SK-N-SH treated with all-trans-retinoic acid at 6 μM for 48 hours (cell line): Measurements from ENCODE around the gene SP9.

ENCODE experiments used
- BACH2 ChIP-seq: fragments of 250-450 bp; sonication (Bioruptor Pico); IDR thresholded peaks from 2 replicates; pipeline ENCODE4 v1.9.0; 2021; ENCODE audit warnings: mild to moderate bottlenecking, borderline replicate concordance
- CREB5 ChIP-seq: fragments of 250-450 bp; sonication (Bioruptor Pico); IDR thresholded peaks from 2 replicates; pipeline ENCODE4 v1.5.1; 2020; ENCODE audit warnings: low read depth, mild to moderate bottlenecking, moderate library complexity
- ESRRG ChIP-seq: fragments of 250-450 bp; sonication (Bioruptor Pico); IDR thresholded peaks from 2 replicates; pipeline ENCODE4 v1.6.1; 2021; ENCODE audit warnings: mild to moderate bottlenecking
- PATZ1 ChIP-seq: fragments of 250-450 bp; sonication (Bioruptor Pico); IDR thresholded peaks from 2 replicates; pipeline ENCODE4 v1.8.0; 2020; ENCODE audit warnings: mild to moderate bottlenecking, moderate library complexity, borderline replicate concordance
- POU6F1 ChIP-seq: fragments of 250-450 bp; sonication (Bioruptor Pico); IDR thresholded peaks from 2 replicates; pipeline ENCODE4 v1.8.0; 2021; ENCODE audit warnings: low read depth, mild to moderate bottlenecking, moderate library complexity, borderline replicate concordance
- RARB ChIP-seq: fragments of 250-450 bp; sonication (Bioruptor Pico); IDR thresholded peaks from 2 replicates; pipeline ENCODE4 v1.8.0; 2021; ENCODE audit warnings: mild to moderate bottlenecking, moderate library complexity
- ZFP3 ChIP-seq: fragments of 250-450 bp; sonication (Bioruptor Pico); IDR thresholded peaks from 2 replicates; pipeline ENCODE4 v1.5.0; 2020; ENCODE audit warnings: mild to moderate bottlenecking, moderate library complexity
- ZFP30 ChIP-seq: fragments of 450-650 bp; formaldehyde crosslinking; IDR thresholded peaks from 2 replicates; pipeline ENCODE4 v1.5.0; 2022; ENCODE audit warnings: mild to moderate bottlenecking, moderate library complexity

- TF ChIP-seq ZFP30 = no peak
- no peak for TF ChIP-seq RARB (CRISPR knock-in tag)
- TF ChIP-seq POU6F1 (CRISPR knock-in tag) = no peak
- TF ChIP-seq PATZ1 = no peak
- no peak for TF ChIP-seq ZFP3
- no peak for TF ChIP-seq ESRRG
- no peak for TF ChIP-seq BACH2 (CRISPR knock-in tag)
- TF ChIP-seq CREB5 (CRISPR knock-in tag) = no peak
Observed at GRCh38 chr2:174350018-174350417, 15.3 kb downstream of the SP9 start.
